Endothelial cell of hepatic sinusoid (primary cell): ENCODE measurements around the gene BLOC1S2.
"Not testable (repeated sequence)": the region's sequence is repeated elsewhere in the genome, so short reads cannot be mapped to it uniquely, and the experiment has no call there.

Source experiments
- in situ Hi-C: cut with HindIII; loops from 2 replicates; pipeline ENCODE4 v1.10.0; 2017; ENCODE audit warnings: low sequenced_read_pairs

BLOC1S2 gene

GRCh38 chr10:100293066-100293465 lies 6.6 kb upstream of the BLOC1S2 start:
- in situ Hi-C loops = no loop called here

GRCh38 chr10:100292300-100292699 lies 5.8 kb upstream of the BLOC1S2 start:
- in situ Hi-C loops = not testable (repeated sequence)

- in situ Hi-C loops = no loop called here
Measured at GRCh38 chr10:100291356-100291755, 4.9 kb upstream of the BLOC1S2 start.

- in situ Hi-C loops = no loop called here
Measured at GRCh38 chr10:100289641-100290040, 3.2 kb upstream of the BLOC1S2 start.

- in situ Hi-C loops = no loop called here
Measured at GRCh38 chr10:100288196-100288595, 1.7 kb upstream of the BLOC1S2 start.

GRCh38 chr10:100287756-100288155 lies 1.3 kb upstream of the BLOC1S2 start:
- in situ Hi-C loops = no loop called here

- in situ Hi-C loops = not testable (repeated sequence)
Measured at GRCh38 chr10:100285326-100285725, 1.2 kb downstream of the BLOC1S2 start.

- in situ Hi-C loops = no loop called here
Measured at GRCh38 chr10:100282907-100283306, 3.6 kb downstream of the BLOC1S2 start.

- in situ Hi-C loops = not testable (repeated sequence)
Measured at GRCh38 chr10:100276971-100277370, 9.5 kb downstream of the BLOC1S2 start.

GRCh38 chr10:100267239-100268104 lies 19.0 kb downstream of the BLOC1S2 start, which contains the start of gene CWF19L1:
CWF19L1 (minus strand) TSS chr10:100267638; CDS start chr10:100267593, 45 bp downstream.
- in situ Hi-C loops = no loop called here

GRCh38 chr10:100265821-100266485 lies 20.5 kb downstream of the BLOC1S2 start:
- in situ Hi-C loops = no loop called here

GRCh38 chr10:100254191-100254590 lies 32.3 kb downstream of the BLOC1S2 start:
- in situ Hi-C loops = no loop called here

GRCh38 chr10:100253041-100253440 lies 33.4 kb downstream of the BLOC1S2 start:
- in situ Hi-C loops = no loop called here

- in situ Hi-C loops = no loop called here
Measured at GRCh38 chr10:100248820-100249219, 37.7 kb downstream of the BLOC1S2 start.

- in situ Hi-C loops = no loop called here
Measured at GRCh38 chr10:100245484-100246220, 40.8 kb downstream of the BLOC1S2 start.

GRCh38 chr10:100239851-100240250 lies 46.6 kb downstream of the BLOC1S2 start:
- in situ Hi-C loops = loop anchor here (5.0 kb wide), 1 partner anchor 72 kb away; no protein-coding TSS in a partner anchor

GRCh38 chr10:100238429-100238828 lies 48.1 kb downstream of the BLOC1S2 start:
- in situ Hi-C loops = no loop called here

- in situ Hi-C loops = loop anchor here (5.0 kb wide), 1 partner anchor 45 kb away; the partner anchor contains the start of gene ERLIN1
Measured at GRCh38 chr10:100232101-100232500, 54.4 kb downstream of the BLOC1S2 start.

- in situ Hi-C loops = loop anchor here (5.0 kb wide), 1 partner anchor 43 kb away; the partner anchor contains the start of gene ERLIN1
Measured at GRCh38 chr10:100229819-100230422, 56.6 kb downstream of the BLOC1S2 start.

GRCh38 chr10:100223879-100224278 lies 62.6 kb downstream of the BLOC1S2 start:
- in situ Hi-C loops = no loop called here
